HepG2 (cell line): Measurements from ENCODE around the gene CAMK2G. TPM values are rescaled to one million over a fixed set of nuclear protein-coding genes. Genes with fewer than 3 reads are reported as not detected.

Source experiments
- ATAC-seq: fragments of 200-7000 bp; cut with Tn5 transposase; 3 replicates; pipeline ENCODE4 v1.9.1; 2020; ENCODE audit warnings: mild to moderate bottlenecking, moderate library complexity
- BruUV-seq: library from RNA; stranded (reverse); fragments of 400-500 nt; replicated peaks from 2 replicates; lab custom pipeline; 2021; lab: Mats Ljungman, UMichigan
- CTCF ChIA-PET: fragments of 300-600 bp; formaldehyde crosslinking; extraction: SDS; loops from one replicate; lab custom pipeline; 2021; ENCODE audit warnings: low total read pairs, inconsistent platforms, low intra/inter-chr PET ratio; lab: Yijun Ruan, JAX
- POLR2A ChIA-PET: fragments of 350-600 bp; sonication (Branson Sonifier 250); formaldehyde crosslinking; loops from one replicate; lab custom pipeline; 2020; ENCODE audit warnings: antibody characterized with exemption, inconsistent platforms; lab: Yijun Ruan, JAX
- DNase-seq: peaks from one replicate; pipeline ENCODE4 v3.0.0-alpha.2; 2015; ENCODE audit warnings: low spot score
- FAIRE-seq: peaks from 3 replicates; lab custom pipeline; 2011; peaks lifted over from hg19 to GRCh38; lab: Jason Lieb, UNC
- H2AFZ ChIP-seq: one replicate; pipeline ENCODE4 v1.6.1; 2011; ENCODE audit warnings: low read length, inconsistent platforms
- H3K27ac ChIP-seq: fragments of 300-600 bp; 3 replicates; pipeline ENCODE4 v1.8.0; 2011; ENCODE audit warnings: mixed run types, mild to moderate bottlenecking, mixed read lengths, low read length, inconsistent platforms; ENCODE audit not compliant: insufficient read depth; ENCODE audit errors: extremely low read length
- H3K27me3 ChIP-seq, 2 experiments: fragments of 200-600 bp in 1 of 2; 2 replicates in 1 of 2; 3 replicates in 1 of 2; pipeline versions ENCODE4 v1.6.0 to v1.8.0; 2011; ENCODE audit warnings: low read length in 2 of 2, mild to moderate bottlenecking in 2 of 2, moderate library complexity in 2 of 2, inconsistent platforms in 1 of 2; ENCODE audit not compliant: insufficient read depth in 2 of 2, control insufficient read depth in 1 of 2
- H3K36me3 ChIP-seq, 2 experiments: fragments of 200-600 bp in 1 of 2; replicated peaks in 1 of 2; 2 replicates in 1 of 2; 3 replicates in 1 of 2; pipeline versions ENCODE4 v1.5.1 to v1.8.0; 2011; ENCODE audit warnings: low read length in 2 of 2, inconsistent platforms in 1 of 2; ENCODE audit not compliant: insufficient read depth in 2 of 2, control insufficient read depth in 1 of 2
- H3K4me1 ChIP-seq: 2 replicates; pipeline ENCODE4 v1.5.1; 2012; ENCODE audit warnings: low read length, inconsistent platforms; ENCODE audit not compliant: insufficient read depth
- H3K4me2 ChIP-seq: 2 replicates; pipeline ENCODE4 v1.6.0; 2011; ENCODE audit warnings: low read depth, low read length, inconsistent platforms
- H3K4me3 ChIP-seq, 3 experiments: fragments of 200-600 bp in 1 of 3; sonication (generic), shearing (Covaris generic) in 1 of 3; replicated peaks in 1 of 3; 2 replicates each; pipeline ENCODE4 v1.5.1; 2011 to 2016; ENCODE audit warnings: low read length in 3 of 3, inconsistent platforms in 2 of 3, low read depth in 2 of 3, mild to moderate bottlenecking in 2 of 3, control low read depth in 1 of 3, mixed read lengths in 1 of 3; ENCODE audit not compliant: insufficient read depth in 1 of 3
- H3K79me2 ChIP-seq: one replicate; pipeline ENCODE4 v1.6.1; 2011; ENCODE audit warnings: low read length, inconsistent platforms; ENCODE audit not compliant: insufficient read depth
- H3K9ac ChIP-seq: 2 replicates; pipeline ENCODE4 v1.6.0; 2011; ENCODE audit warnings: mild to moderate bottlenecking, low read depth, low read length, inconsistent platforms; ENCODE audit not compliant: insufficient read depth
- H3K9me3 ChIP-seq: 2 replicates; pipeline ENCODE4 v1.5.1; 2012; ENCODE audit warnings: mild to moderate bottlenecking, low read length
- H4K20me1 ChIP-seq: 2 replicates; pipeline ENCODE4 v1.6.0; 2011; ENCODE audit warnings: inconsistent platforms, mild to moderate bottlenecking, low read length, moderate library complexity; ENCODE audit not compliant: insufficient read depth
- CENPT ChIP-seq: sonication (generic); formaldehyde crosslinking; IDR thresholded peaks from 2 replicates; pipeline ENCODE4 v1.8.0; 2022; ENCODE audit warnings: low read depth, mild to moderate bottlenecking, moderate library complexity, missing genetic modification reagents
- GZF1 ChIP-seq: sonication (generic); formaldehyde crosslinking; IDR thresholded peaks from 2 replicates; pipeline ENCODE4 v1.5.1; 2020; ENCODE audit warnings: mild to moderate bottlenecking, missing genetic modification reagents
- IKZF1 ChIP-seq: fragments of 450-650 bp; IDR thresholded peaks from 2 replicates; pipeline ENCODE4 v1.7.1; 2016
- IRF1 ChIP-seq: sonication (generic); formaldehyde crosslinking; IDR thresholded peaks from 2 replicates; pipeline ENCODE4 v1.4.0; 2020; ENCODE audit warnings: low read depth, mild to moderate bottlenecking, missing genetic modification reagents
- POLR2AphosphoS5 ChIP-seq: IDR thresholded peaks from 2 replicates; pipeline ENCODE4 v1.6.1; 2012; ENCODE audit warnings: low read depth, low read length
- POLR2G ChIP-seq: fragments of 200-400 bp; formaldehyde crosslinking; IDR thresholded peaks from 2 replicates; pipeline ENCODE4 v1.6.1; 2018; ENCODE audit warnings: mild to moderate bottlenecking, low read depth, low read length, moderate library complexity
- RBFOX2 ChIP-seq: fragments of 200-400 bp; formaldehyde crosslinking; IDR thresholded peaks from 2 replicates; pipeline ENCODE4 v1.6.1; 2017; ENCODE audit warnings: low read depth, mild to moderate bottlenecking, low read length
- RFX5 ChIP-seq: IDR thresholded peaks from 2 replicates; pipeline ENCODE4 v1.6.1; 2011; ENCODE audit warnings: low read depth, low read length, improper control_type of control experiment
- RNF2 ChIP-seq: fragments of 450-650 bp; conservative IDR thresholded peaks from 2 replicates; pipeline ENCODE4 v1.6.1; 2016; ENCODE audit warnings: low read depth
- SNAPC2 ChIP-seq: sonication (generic); formaldehyde crosslinking; IDR thresholded peaks from 2 replicates; pipeline ENCODE4 v1.8.1; 2022; ENCODE audit warnings: mild to moderate bottlenecking, missing genetic modification reagents
- TBP ChIP-seq: sonication (generic); formaldehyde crosslinking; IDR thresholded peaks from 2 replicates; pipeline ENCODE4 v1.5.0; 2020; ENCODE audit warnings: missing genetic modification reagents
- TCF7 ChIP-seq: sonication (generic); IDR thresholded peaks from 2 replicates; pipeline ENCODE4 v1.6.1; 2016; ENCODE audit warnings: antibody characterized with exemption, low read depth
- YY1 ChIP-seq: IDR thresholded peaks from 2 replicates; pipeline ENCODE4 v1.6.1; 2011; ENCODE audit warnings: low read length, low read depth, moderate library complexity, mild to moderate bottlenecking; ENCODE audit not compliant: insufficient read depth, insufficient replicate concordance
- ZKSCAN8 ChIP-seq: IDR thresholded peaks from 2 replicates; pipeline ENCODE4 v1.6.1; 2016; ENCODE audit warnings: borderline replicate concordance, missing genetic modification reagents, missing compliant biosample characterization
- ZNF3 ChIP-seq: IDR thresholded peaks from 2 replicates; pipeline ENCODE4 v1.7.0; 2017; ENCODE audit warnings: inconsistent platforms
- ZNF329 ChIP-seq: sonication (generic); formaldehyde crosslinking; IDR thresholded peaks from 2 replicates; pipeline ENCODE4 v1.9.0; 2021; ENCODE audit warnings: low read depth, mild to moderate bottlenecking, missing genetic modification reagents
- ZNF652 ChIP-seq: IDR thresholded peaks from 2 replicates; pipeline ENCODE4 v1.6.1; 2016; ENCODE audit warnings: low read depth, borderline replicate concordance
- WGBS: methylation state at CpG from one replicate; pipeline ENCODE4 v1.1.6; 2017; ENCODE audit warnings: low lambda C conversion rate; 5-methylcytosine and 5-hydroxymethylcytosine counted together
- in situ Hi-C: cut with HindIII; loops from 2 replicates; pipeline ENCODE4 v1.10.0; 2017; ENCODE audit warnings: low pct_unique_long_range_greater_than_20kb; ENCODE audit not compliant: extremely low pct_ligation_motif_present
- intact Hi-C: fragments of 100-400 bp; cut with micrococcal nuclease; formaldehyde crosslinking; loops from one replicate; pipeline ENCODE4 v1.10.0; 2022; ENCODE audit not compliant: unreplicated experiment
- polyA plus RNA-seq, 8 experiments: library from polyadenylated mRNA; depleted of rRNA in 3 of 8; stranded (reverse) in 7 of 8; unstranded in 1 of 8; fragments of >200 nt; fragmentation: Illumina TruSeq in 4 of 8; extraction: Trizol in 4 of 8; gene quantifications; 2 replicates each; pipeline versions ENCODE4 v1.2.1 to v1.2.3, GENCODE V29; 2011 to 2016; ENCODE audit warnings: low read depth in 4 of 8, missing spikeins in 1 of 8, mixed read lengths in 1 of 8; ENCODE audit not compliant: insufficient read depth in 1 of 8
- total RNA-seq, 5 experiments: library from RNA; depleted of rRNA; stranded (reverse); fragments of >200 nt; fragmentation: Illumina TruSeq; extraction: Trizol; gene quantifications; 2 replicates each; pipeline ENCODE4 v1.2.3, GENCODE V29; 2016; ENCODE audit warnings: low read depth in 1 of 5
- TF ChIP-seq, protein P1 (sequence below), 2 experiments: sonication (generic) in 1 of 2; formaldehyde crosslinking in 1 of 2; IDR thresholded peaks; 2 replicates each; pipeline versions ENCODE4 v1.6.1 to v1.9.0; 2014 to 2022; ENCODE audit warnings: antibody characterized with exemption in 1 of 2, borderline replicate concordance in 1 of 2, inconsistent platforms in 1 of 2, low read depth in 1 of 2, missing genetic modification reagents in 1 of 2
- TF ChIP-seq, protein P2 (sequence below): IDR thresholded peaks from 2 replicates; pipeline ENCODE4 v1.6.1; 2016; ENCODE audit warnings: mild to moderate bottlenecking, missing biosample characterization, missing genetic modification reagents

Gene CAMK2G
- total and polyA plus RNA-seq, 2 of the 13 experiments (the other 11 are each of a cell fraction or from before 2014, with no cell fraction given) = 15.9 to 18.8 TPM

DNA sequence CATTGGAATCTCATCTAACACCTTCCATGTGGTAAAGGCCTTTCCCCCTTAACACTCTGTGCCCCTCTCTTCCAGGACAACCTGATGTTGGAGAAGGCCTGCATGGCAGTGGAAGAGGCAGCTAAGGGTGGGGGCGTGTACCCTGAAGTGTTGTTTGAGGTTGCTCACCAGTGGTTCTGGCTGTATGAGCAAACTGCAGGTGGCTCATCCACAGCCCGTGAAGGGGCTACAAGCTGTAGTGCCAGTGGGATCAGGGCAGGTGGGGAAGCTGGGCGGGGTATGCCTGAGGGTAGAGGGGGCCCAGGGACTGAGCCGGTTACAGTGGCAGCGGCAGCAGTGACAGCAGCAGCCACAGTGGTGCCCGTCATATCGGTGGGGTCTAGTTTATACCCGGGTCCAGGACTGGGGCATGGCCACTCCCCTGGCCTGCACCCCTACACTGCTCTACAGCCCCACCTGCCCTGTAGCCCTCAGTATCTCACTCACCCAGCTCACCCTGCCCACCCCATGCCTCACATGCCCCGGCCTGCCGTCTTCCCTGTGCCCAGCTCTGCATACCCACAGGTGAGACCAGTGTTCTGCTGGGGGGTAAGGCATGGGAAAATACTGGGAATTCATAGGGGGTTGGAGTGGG, 75.3 kb downstream of the CAMK2G start:
- in situ Hi-C loops (no loop called here), intact Hi-C loops (no loop called here)
- ChIA-PET CTCF (no interaction called here), POLR2A (interaction anchor here (0.7 to 1.7 kb wide), 3 partner anchors 11 to 41 kb away, joined by 3 to 5 read pairs (median 3); no protein-coding TSS in a partner anchor)
- no TSS peak for BruUV-seq
- peaks cover 32 to 81% of the 10 kb centered on the region in 2 experiments for H3K36me3 ChIP-seq
- no peaks in the 10 kb centered on the region for H3K4me1 ChIP-seq
- H3K79me2 ChIP-seq = no peaks in the 10 kb centered on the region
- H3K9me3 ChIP-seq = no peaks in the 10 kb centered on the region
- ATAC-seq = peak; percentile 17
- no peaks in the 10 kb centered on the region; the same call in 1 of the 2 replicates for H4K20me1 ChIP-seq
- H3K27me3 ChIP-seq = no peaks in the 10 kb centered on the region
- no peak overlapping the region for H3K9ac ChIP-seq
- 91% methylated on average over 8 of the region's 10 CpGs for WGBS
- no peak for DNase-seq
- no peak overlapping the region for H3K4me2 ChIP-seq
- H3K4me3 ChIP-seq = no peak overlapping the region
- no peak overlapping the region for H2AFZ ChIP-seq
- H3K27ac ChIP-seq = no peak overlapping the region
- no peak for FAIRE-seq
- TF ChIP-seq ZNF3 (CRISPR knock-in tag) (no peak), ZNF652 (CRISPR knock-in tag) (no peak), SNAPC2 (no peak), YY1 (no peak), RNF2 (no peak), GZF1 (CRISPR knock-in tag) (no peak), RFX5 (no peak), IKZF1 (no peak), RBFOX2 (peak; percentile 36; the same call in 1 of the 2 replicates), ZNF329 (CRISPR knock-in tag) (no peak), TCF7 (no peak), CENPT (CRISPR knock-in tag) (no peak), TBP (CRISPR knock-in tag) (no peak), POLR2G (peak; percentile 26; the same call in 1 of the 2 replicates), IRF1 (CRISPR knock-in tag) (no peak), POLR2AphosphoS5 (0 out of 2 replicates have a peak, but pooled peaks have one; percentile 22), ZKSCAN8 (CRISPR knock-in tag) (no peak)
- TF ChIP-seq, protein P1, sequence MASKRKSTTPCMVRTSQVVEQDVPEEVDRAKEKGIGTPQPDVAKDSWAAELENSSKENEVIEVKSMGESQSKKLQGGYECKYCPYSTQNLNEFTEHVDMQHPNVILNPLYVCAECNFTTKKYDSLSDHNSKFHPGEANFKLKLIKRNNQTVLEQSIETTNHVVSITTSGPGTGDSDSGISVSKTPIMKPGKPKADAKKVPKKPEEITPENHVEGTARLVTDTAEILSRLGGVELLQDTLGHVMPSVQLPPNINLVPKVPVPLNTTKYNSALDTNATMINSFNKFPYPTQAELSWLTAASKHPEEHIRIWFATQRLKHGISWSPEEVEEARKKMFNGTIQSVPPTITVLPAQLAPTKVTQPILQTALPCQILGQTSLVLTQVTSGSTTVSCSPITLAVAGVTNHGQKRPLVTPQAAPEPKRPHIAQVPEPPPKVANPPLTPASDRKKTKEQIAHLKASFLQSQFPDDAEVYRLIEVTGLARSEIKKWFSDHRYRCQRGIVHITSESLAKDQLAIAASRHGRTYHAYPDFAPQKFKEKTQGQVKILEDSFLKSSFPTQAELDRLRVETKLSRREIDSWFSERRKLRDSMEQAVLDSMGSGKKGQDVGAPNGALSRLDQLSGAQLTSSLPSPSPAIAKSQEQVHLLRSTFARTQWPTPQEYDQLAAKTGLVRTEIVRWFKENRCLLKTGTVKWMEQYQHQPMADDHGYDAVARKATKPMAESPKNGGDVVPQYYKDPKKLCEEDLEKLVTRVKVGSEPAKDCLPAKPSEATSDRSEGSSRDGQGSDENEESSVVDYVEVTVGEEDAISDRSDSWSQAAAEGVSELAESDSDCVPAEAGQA (IDR thresholded peaks at IDR 0.05; ENCODE audit: low read depth) = no peak
- TF ChIP-seq, protein P1 (CRISPR knock-in tag; IDR thresholded peaks at IDR 0.05; ENCODE audit: borderline replicate concordance) = no peak
- TF ChIP-seq, protein P2, sequence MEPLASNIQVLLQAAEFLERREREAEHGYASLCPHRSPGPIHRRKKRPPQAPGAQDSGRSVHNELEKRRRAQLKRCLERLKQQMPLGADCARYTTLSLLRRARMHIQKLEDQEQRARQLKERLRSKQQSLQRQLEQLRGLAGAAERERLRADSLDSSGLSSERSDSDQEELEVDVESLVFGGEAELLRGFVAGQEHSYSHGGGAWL (CRISPR knock-in tag) = no peak
